ENCODE results near the gene CDH15. TPM values are rescaled to one million over a fixed set of nuclear protein-coding genes. Genes with fewer than 3 reads are reported as not detected.
"Not testable (repeated sequence)": the region's sequence is repeated elsewhere in the genome, so short reads cannot be mapped to it uniquely, and the experiment has no call there.

Gene CDH15
- total RNA-seq, 1 experiment from 2014 or later = 0.05 TPM

DNA sequence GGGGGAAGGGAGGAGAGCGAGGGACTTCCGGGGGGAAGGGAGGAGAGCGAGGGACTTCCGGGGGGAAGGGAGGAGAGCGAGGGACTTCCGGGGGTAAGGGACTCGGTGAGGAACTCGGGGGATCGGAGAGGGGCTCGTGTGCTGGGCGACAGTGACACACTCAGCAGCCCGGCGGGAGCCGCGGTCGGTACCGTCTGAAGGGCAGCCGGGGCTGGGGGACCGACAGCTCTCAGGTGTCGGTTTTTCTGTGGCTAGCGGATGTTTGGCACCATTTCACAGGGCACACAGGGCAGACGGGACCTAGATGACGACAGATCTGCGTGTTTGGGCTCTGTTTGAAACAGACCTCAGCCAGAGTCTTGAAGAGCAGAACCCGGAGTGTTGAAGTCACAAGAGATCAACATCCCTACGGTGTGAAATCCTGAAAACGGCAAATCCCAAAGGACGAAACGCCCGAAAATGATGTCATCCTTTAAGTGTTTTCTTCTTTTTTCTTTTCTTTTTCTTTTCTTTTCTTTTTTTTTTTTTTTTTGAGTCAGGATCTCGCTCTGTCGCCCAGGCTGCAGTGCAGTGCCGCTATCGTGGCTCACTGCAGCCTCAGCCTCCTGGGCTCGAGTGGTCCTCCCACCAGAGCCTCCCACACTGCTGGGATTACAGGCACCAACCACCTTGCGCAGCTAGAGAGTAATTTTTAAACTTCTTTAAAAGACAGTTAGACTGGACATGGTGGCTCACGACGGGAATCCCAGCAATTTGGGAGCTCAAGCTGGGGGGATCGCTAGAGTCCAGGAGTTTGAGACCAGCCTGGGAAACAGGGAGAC is 69.8 kb downstream of the CDH15 start:
- no peaks in the 10 kb centered on the region for H3K9me3 ChIP-seq (replicated peaks)
- peak; percentile 75 to 91 for DNase-seq (ENCODE audit: low read depth in 1 of 2, low spot score in 2 of 2)

DNA sequence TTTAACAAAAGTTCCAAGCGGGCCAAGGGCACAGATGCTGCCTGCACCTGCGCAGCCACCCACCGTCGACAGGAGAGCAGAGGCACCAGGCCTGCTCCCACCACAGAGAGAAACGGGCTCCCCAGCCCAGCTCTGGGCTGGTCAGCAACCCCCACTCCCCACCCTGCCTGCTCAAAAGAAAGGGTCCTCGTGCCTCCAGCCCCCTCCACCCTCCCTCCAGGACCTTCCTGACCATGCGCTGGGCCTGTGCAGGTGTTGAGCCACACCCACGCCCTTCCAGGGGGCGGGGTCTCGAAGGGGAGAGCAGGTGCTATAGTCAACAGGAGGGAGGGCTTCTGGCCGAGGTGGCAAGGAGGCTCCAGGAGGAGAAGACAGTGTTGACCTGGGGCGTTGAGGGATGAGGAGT is 71.2 kb downstream of the CDH15 start:
- peaks cover 14% of the 10 kb centered on the region for H3K27me3 ChIP-seq (replicated peaks)
- DNase-seq (ENCODE audit: low read depth in 1 of 2, low spot score in 2 of 2) = no peak

More for the DNA sequence above, 69.8 kb downstream of the CDH15 start:
- peaks cover 8% of the 10 kb centered on the region for H3K4me1 ChIP-seq (replicated peaks)
- peaks cover 7% of the 10 kb centered on the region for H3K27me3 ChIP-seq (replicated peaks)
- peak overlapping the region; percentile 90 for H3K4me3 ChIP-seq
- peaks cover 3% of the 10 kb centered on the region; the same call in 1 of the 2 replicates for H3K36me3 ChIP-seq
- peak overlapping the region; percentile 96 for H3K27ac ChIP-seq

DNA sequence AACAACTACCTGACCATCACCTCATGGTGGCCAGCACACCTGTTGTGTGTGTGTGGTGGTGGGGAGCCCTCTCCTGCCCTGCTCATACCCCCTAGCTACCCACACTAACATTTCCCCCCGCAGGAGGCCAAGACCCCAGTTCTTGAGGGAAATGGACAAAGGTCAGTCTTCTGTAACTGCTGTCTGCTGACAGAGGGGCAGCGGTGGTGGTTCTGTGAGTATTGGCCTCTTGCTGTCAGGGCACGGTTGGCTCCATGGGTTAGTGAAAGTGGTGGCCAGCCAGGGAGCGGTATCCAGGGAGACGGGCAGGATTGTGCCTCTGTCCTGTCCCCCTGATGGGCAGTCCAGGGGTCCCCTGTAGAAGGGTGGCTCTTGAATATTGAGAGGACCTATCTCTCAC is 72.1 kb downstream of the CDH15 start:
- Histone ChIP-seq H3K27me3 (replicated peaks) (peaks cover 14% of the 10 kb centered on the region), H3K36me3 (peaks cover 3% of the 10 kb centered on the region; the same call in 1 of the 2 replicates), H3K27ac (no peak overlapping the region), H3K4me1 (replicated peaks) (peaks cover 13% of the 10 kb centered on the region), H3K9me3 (replicated peaks) (0 out of 2 replicates have a peak, but pooled peaks cover 8% of the 10 kb centered on the region), H3K4me3 (no peak overlapping the region)
- DNase-seq (ENCODE audit: low read depth in 1 of 2, low spot score in 2 of 2) = no peak

More for the DNA sequence above, 71.2 kb downstream of the CDH15 start:
- peaks cover 13% of the 10 kb centered on the region for H3K4me1 ChIP-seq (replicated peaks)
- 0 out of 2 replicates have a peak, but pooled peaks cover 4% of the 10 kb centered on the region for H3K9me3 ChIP-seq (replicated peaks)
- H3K27ac ChIP-seq = no peak overlapping the region
- peaks cover 3% of the 10 kb centered on the region; the same call in 1 of the 2 replicates for H3K36me3 ChIP-seq
- H3K4me3 ChIP-seq = no peak overlapping the region

DNA sequence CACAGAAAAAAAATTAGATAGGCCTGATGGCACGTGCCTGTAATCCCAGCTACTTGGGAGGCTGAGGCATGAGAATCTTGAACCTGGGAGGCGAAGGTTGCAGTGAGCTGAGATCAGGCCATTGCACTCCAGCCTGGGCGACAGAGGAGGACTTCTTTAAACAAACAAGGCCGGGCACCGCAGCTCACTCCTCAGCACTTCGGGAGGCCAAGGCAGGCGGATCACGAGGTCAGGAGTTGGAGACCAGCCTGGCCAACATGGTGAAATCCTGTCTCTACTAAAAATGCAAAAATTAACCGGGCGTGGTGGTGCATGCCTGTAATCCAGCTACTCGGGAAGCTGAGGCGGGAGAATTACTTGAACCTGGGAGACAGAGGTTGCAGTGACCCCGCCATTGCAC is 72.7 kb downstream of the CDH15 start:
- not testable (repeated sequence) for H3K36me3 ChIP-seq; H3K9me3 ChIP-seq (replicated peaks); DNase-seq (ENCODE audit: low read depth in 1 of 2, low spot score in 2 of 2); H3K27ac ChIP-seq; H3K4me3 ChIP-seq
- peaks cover 14% of the 10 kb centered on the region for H3K27me3 ChIP-seq (replicated peaks)
- H3K4me1 ChIP-seq (replicated peaks) = peaks cover 13% of the 10 kb centered on the region

DNA sequence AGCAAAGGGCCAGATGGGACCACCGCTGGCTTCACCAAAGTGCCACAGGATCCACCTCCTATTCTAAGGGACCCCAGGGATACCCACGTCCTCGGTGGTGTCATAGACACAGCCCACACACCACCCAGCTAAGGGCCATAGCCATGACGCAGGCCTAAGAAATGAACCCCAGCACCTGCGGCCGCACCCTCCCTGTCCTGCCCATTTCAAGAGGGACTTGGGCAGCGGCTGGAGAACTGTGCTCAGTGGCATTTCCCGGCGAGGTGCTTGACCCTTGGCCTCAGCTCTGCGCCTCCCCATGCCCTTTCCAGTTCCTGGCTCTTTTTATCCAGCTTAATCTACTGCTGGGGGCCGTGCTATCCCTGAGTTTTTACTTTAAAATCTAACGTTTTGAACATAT is 73.2 kb downstream of the CDH15 start:
- peaks cover 14% of the 10 kb centered on the region for H3K27me3 ChIP-seq (replicated peaks)
- H3K9me3 ChIP-seq (replicated peaks) = 0 out of 2 replicates have a peak, but pooled peaks cover 9% of the 10 kb centered on the region
- H3K36me3 ChIP-seq = peaks cover 3% of the 10 kb centered on the region; the same call in 1 of the 2 replicates
- no peak overlapping the region for H3K27ac ChIP-seq
- DNase-seq (ENCODE audit: low read depth in 1 of 2, low spot score in 2 of 2) = no peak
- no peak overlapping the region for H3K4me3 ChIP-seq
- H3K4me1 ChIP-seq (replicated peaks) = peaks cover 13% of the 10 kb centered on the region

Other genes with a start within 250 kb of the CDH15 start
- not detected in 2 replicates for gene CBFA2T3, start 194.5 kb upstream of the CDH15 start, total RNA-seq (2014; rRNA removed; shearing (Covaris generic))
- gene ACSF3, start 77.9 kb upstream of the CDH15 start, total RNA-seq (2014; rRNA removed; shearing (Covaris generic)) = 18.8 and 31.7 TPM in 2 replicates
- not detected in 2 replicates for gene SLC22A31, start 28.8 kb downstream of the CDH15 start, total RNA-seq (2014; rRNA removed; shearing (Covaris generic))
- 3.2 and 13.1 TPM in 2 replicates for gene ZNF778, start 46.0 kb downstream of the CDH15 start, total RNA-seq (2014; rRNA removed; shearing (Covaris generic))